GM10266 (cell line): ENCODE results near the gene MAGOHB.
"Not testable (repeated sequence)": the region's sequence is repeated elsewhere in the genome, so short reads cannot be mapped to it uniquely, and the experiment has no call there.

Experiments
- DNase-seq: peaks from one replicate; pipeline ENCODE4 v3.0.0; 2012; ENCODE audit errors: extremely low spot score
- CTCF ChIP-seq: IDR thresholded peaks from 2 replicates; pipeline ENCODE4 v1.5.1; 2012; ENCODE audit warnings: mild to moderate bottlenecking, low read depth; ENCODE audit not compliant: control insufficient read depth, insufficient read depth; ENCODE audit errors: missing control alignments

Gene MAGOHB

GRCh38 chr12:10590966-10591365 lies 22.4 kb downstream of the MAGOHB start:
- no peak for DNase-seq
- TF ChIP-seq CTCF, result no peak

- no peak for TF ChIP-seq CTCF
- no peak for DNase-seq
These were observed 29.0 kb downstream of the MAGOHB start for GRCh38 chr12:10584415-10584814.

- TF ChIP-seq CTCF, result no peak
- DNase-seq, result no peak
These were observed 30.7 kb downstream of the MAGOHB start for GRCh38 chr12:10582704-10583103.

DNA sequence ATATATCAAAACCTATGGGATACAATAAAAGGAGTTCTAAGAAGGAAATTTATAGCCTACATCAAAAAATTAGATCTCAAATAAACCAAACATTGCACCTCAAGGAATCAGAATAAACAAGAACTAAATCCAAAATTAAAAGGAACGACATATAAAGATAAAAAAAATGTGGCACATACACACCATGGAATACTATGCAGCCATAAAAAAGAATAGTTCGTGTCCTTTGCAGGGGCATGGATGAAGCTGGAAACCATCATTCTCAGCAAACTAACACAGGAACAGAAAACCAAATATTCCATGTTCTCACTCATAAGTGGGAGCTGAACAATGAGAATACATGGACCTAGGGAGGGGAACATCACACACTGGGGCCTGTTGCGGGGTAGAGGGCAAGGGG lies 31.3 kb downstream of the MAGOHB start:
- DNase-seq, result not testable (repeated sequence)

- TF ChIP-seq CTCF, result no peak
- DNase-seq, result no peak
These were observed 39.1 kb downstream of the MAGOHB start for GRCh38 chr12:10574307-10574706.

DNA sequence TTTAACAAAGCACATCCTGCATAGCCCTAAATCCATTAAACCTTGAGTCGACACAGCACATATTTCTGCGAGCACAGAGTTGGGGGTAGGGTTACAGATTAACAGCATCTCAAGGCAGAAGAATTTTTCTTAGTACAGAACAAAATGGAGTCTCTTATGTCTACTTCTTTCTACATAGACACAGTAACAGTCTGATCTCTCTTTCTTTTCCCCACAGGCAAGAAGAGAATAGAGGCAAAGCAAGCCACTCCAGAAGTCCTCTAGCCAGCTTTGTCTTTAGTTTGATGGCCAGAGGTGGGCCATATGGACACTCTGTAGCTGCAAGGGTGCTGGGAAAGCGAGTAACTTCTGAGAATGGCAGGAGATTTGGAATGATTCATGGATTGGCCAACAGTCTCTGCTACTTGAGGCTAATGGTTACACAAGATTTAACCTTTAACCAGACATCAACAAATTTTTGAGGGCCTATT lies 41.4 kb downstream of the MAGOHB start:
- not testable (repeated sequence) for DNase-seq

DNA sequence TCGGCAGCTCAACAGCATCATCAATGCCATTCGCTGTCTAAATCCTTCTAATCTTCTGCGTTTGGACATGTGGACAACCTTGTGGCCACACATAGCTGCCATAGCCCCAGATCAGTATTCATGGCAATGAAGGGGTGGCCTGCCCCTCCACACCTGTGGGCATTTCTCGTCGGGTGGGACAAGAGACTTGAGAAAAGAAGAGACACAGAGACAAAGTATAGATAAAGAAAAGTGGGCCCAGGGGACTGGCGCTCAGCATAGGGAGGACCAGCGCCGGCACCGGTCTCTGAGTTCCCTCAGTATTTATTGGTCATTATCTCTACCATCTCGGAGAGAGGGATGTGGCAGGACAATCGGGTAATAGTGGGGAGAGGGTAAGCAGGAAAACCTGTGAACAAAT lies 42.3 kb downstream of the MAGOHB start:
- no peak for TF ChIP-seq CTCF
- no peak for DNase-seq

- no peak for DNase-seq
- TF ChIP-seq CTCF, result no peak
These were observed 45.6 kb downstream of the MAGOHB start for GRCh38 chr12:10567813-10568212.
